K562 (cell line): Measurements from ENCODE around the gene ABCG1. TPM values are rescaled to one million over a fixed set of nuclear protein-coding genes. Genes with fewer than 3 reads are reported as not detected.

ENCODE experiments used
- ATAC-seq: fragments of 200-7000 bp; cut with Tn5 transposase; 3 replicates; pipeline ENCODE4 v1.9.1; 2020; ENCODE audit warnings: moderate library complexity
- BruUV-seq: library from RNA; stranded (reverse); fragments of 400-500 nt; replicated peaks from 2 replicates; lab custom pipeline; 2021; lab: Mats Ljungman, UMichigan
- CTCF ChIA-PET: fragments of 300-600 bp; formaldehyde crosslinking; extraction: SDS; loops from one replicate; lab custom pipeline; 2021; ENCODE audit warnings: low intra/inter-chr PET ratio; lab: Yijun Ruan, JAX
- POLR2A ChIA-PET: fragments of 300-600, 350-650 bp; sonication (Branson Sonifier 250); formaldehyde crosslinking; extraction: SDS; loops from one replicate; lab custom pipeline; 2021; ENCODE audit warnings: antibody characterized with exemption, inconsistent platforms; lab: Yijun Ruan, JAX
- DNase-seq, 4 experiments: peaks; one replicate each; pipeline versions ENCODE4 v3.0.0 to v3.0.0-alpha.2; 2011 to 2018; ENCODE audit warnings: low spot score in 3 of 4, mixed read lengths in 3 of 4; ENCODE audit errors: extremely low read depth in 1 of 4
- FAIRE-seq: peaks from 2 replicates; lab custom pipeline; 2011; peaks lifted over from hg19 to GRCh38; lab: Jason Lieb, UNC
- H2AFZ ChIP-seq: 2 replicates; pipeline ENCODE4 v1.6.0; 2011; ENCODE audit warnings: low read depth, low read length, control low read depth, inconsistent platforms
- H3K27ac ChIP-seq: fragments of 200-600 bp; 3 replicates; pipeline ENCODE4 v1.8.0; 2011; ENCODE audit warnings: low read depth, mild to moderate bottlenecking, control low read depth, inconsistent platforms, low read length, moderate library complexity, mixed read lengths; ENCODE audit errors: extremely low read depth
- H3K27me3 ChIP-seq, 2 experiments: fragments of 300-600 bp in 1 of 2; 2 replicates in 1 of 2; 3 replicates in 1 of 2; pipeline versions ENCODE4 v1.6.0 to v1.8.0; 2011; ENCODE audit warnings: inconsistent platforms in 2 of 2, low read length in 2 of 2, mild to moderate bottlenecking in 1 of 2, mixed read lengths in 1 of 2, moderate library complexity in 1 of 2; ENCODE audit not compliant: control insufficient read depth in 2 of 2, insufficient read depth in 2 of 2
- H3K36me3 ChIP-seq: fragments of 300-600 bp; 3 replicates; pipeline ENCODE4 v1.8.0; 2011; ENCODE audit warnings: mild to moderate bottlenecking, low read length, inconsistent platforms; ENCODE audit not compliant: control insufficient read depth, insufficient read depth
- H3K4me1 ChIP-seq, 2 experiments: fragments of 200-600 bp in 1 of 2; replicated peaks in 1 of 2; 2 replicates in 1 of 2; 3 replicates in 1 of 2; pipeline versions ENCODE4 v1.5.1 to v1.8.0; 2011; ENCODE audit warnings: inconsistent platforms in 2 of 2, low read length in 2 of 2, mild to moderate bottlenecking in 1 of 2, mixed read lengths in 1 of 2, moderate library complexity in 1 of 2; ENCODE audit not compliant: control insufficient read depth in 2 of 2, insufficient read depth in 2 of 2
- H3K4me2 ChIP-seq: 2 replicates; pipeline ENCODE4 v1.6.1; 2011; ENCODE audit warnings: low read length, control low read depth, inconsistent platforms, mixed read lengths; ENCODE audit not compliant: insufficient read depth
- H3K4me3 ChIP-seq: fragments of 200-600 bp; sonication (generic), shearing (Covaris generic); 2 replicates; pipeline ENCODE4 v1.5.1; 2016; ENCODE audit warnings: control low read depth, inconsistent platforms
- H3K79me2 ChIP-seq: fragments of 200-600 bp; 3 replicates; pipeline ENCODE4 v1.8.0; 2011; ENCODE audit warnings: low read length, inconsistent platforms; ENCODE audit not compliant: control insufficient read depth, insufficient read depth
- H3K9ac ChIP-seq, 2 experiments: 2 replicates each; pipeline versions ENCODE4 v1.6.0 to v1.6.1; 2011; ENCODE audit warnings: low read depth in 2 of 2, low read length in 2 of 2, control low read depth in 1 of 2, inconsistent platforms in 1 of 2, mild to moderate bottlenecking in 1 of 2, mixed read lengths in 1 of 2; ENCODE audit not compliant: insufficient read depth in 1 of 2
- H3K9me1 ChIP-seq: one replicate; pipeline ENCODE4 v1.6.0; 2011; ENCODE audit warnings: inconsistent platforms, mild to moderate bottlenecking, low read length, moderate library complexity; ENCODE audit not compliant: control insufficient read depth, insufficient read depth
- H3K9me3 ChIP-seq: replicated peaks from 2 replicates; pipeline ENCODE4 v1.5.1; 2011; ENCODE audit warnings: low read depth, low read length, inconsistent platforms; ENCODE audit not compliant: control insufficient read depth, insufficient read depth
- H4K20me1 ChIP-seq: replicated peaks from 2 replicates; pipeline ENCODE4 v1.6.1; 2011; ENCODE audit warnings: low read length, inconsistent platforms, mixed read lengths; ENCODE audit not compliant: control insufficient read depth, insufficient read depth
- GABPA ChIP-seq: fragments of 200-800 bp; sonication (Bioruptor generic); conservative IDR thresholded peaks from 2 replicates; pipeline ENCODE4 v1.6.1; 2016; ENCODE audit warnings: low read depth, missing genetic modification characterization, missing compliant biosample characterization
- HMG20B ChIP-seq: fragments of 250-450 bp; sonication (Bioruptor Pico); IDR thresholded peaks from 2 replicates; pipeline ENCODE4 v1.5.0; 2021; ENCODE audit warnings: mild to moderate bottlenecking
- ILF3 ChIP-seq: fragments of 450-650 bp; IDR thresholded peaks from 2 replicates; pipeline ENCODE4 v1.6.1; 2018; ENCODE audit warnings: antibody characterized with exemption, mild to moderate bottlenecking, moderate library complexity, borderline replicate concordance
- NCOA1 ChIP-seq: fragments of 450-650 bp; IDR thresholded peaks from 2 replicates; pipeline ENCODE4 v1.6.1; 2016; ENCODE audit warnings: low read depth
- PHF21A ChIP-seq: fragments of 450-650 bp; IDR thresholded peaks from 2 replicates; pipeline ENCODE4 v1.6.1; 2017; ENCODE audit warnings: low read depth, borderline replicate concordance
- ZNF146 ChIP-seq: IDR thresholded peaks from one replicate; pipeline ENCODE4 v1.6.1; 2018; ENCODE audit warnings: missing compliant biosample characterization; ENCODE audit not compliant: unreplicated experiment
- ZNF347 ChIP-seq: fragments of 450-650 bp; formaldehyde crosslinking; IDR thresholded peaks from 2 replicates; pipeline ENCODE4 v1.4.0; 2020; ENCODE audit warnings: low read depth, mild to moderate bottlenecking, moderate library complexity
- ZNF586 ChIP-seq: fragments of 450-650 bp; formaldehyde crosslinking; conservative IDR thresholded peaks from 2 replicates; pipeline ENCODE4 v1.4.0; 2020; ENCODE audit warnings: mild to moderate bottlenecking, moderate library complexity
- WGBS: fragments of 100-300 bp; shearing (Covaris generic); methylation state at CpG from one replicate; pipeline ENCODE4 v1.1.6; 2016; ENCODE audit warnings: low coverage, mixed read lengths; ENCODE audit not compliant: insufficient coverage; ENCODE audit errors: missing lambda C conversion rate; 5-methylcytosine and 5-hydroxymethylcytosine counted together
- in situ Hi-C: fragments of 300-500 bp; cut with MboI; formaldehyde crosslinking; loops from 4 replicates; pipeline ENCODE4 v1.15.0; 2018; ENCODE audit warnings: inconsistent platforms, mixed read lengths
- intact Hi-C: fragments of 100-400 bp; cut with micrococcal nuclease; formaldehyde crosslinking; loops from 2 replicates; pipeline ENCODE4 v1.14.2; 2022
- polyA plus RNA-seq, 8 experiments: library from polyadenylated mRNA; depleted of rRNA in 4 of 8; stranded (reverse) in 5 of 8; unstranded in 3 of 8; fragments of >200 nt; fragmentation: Nextera tagmentation in 2 of 8; fragmentation: Illumina TruSeq in 1 of 8; extraction: Ambion mirVana in 2 of 8; extraction: Trizol in 1 of 8; gene quantifications; 2 replicates each; pipeline versions ENCODE4 v1.2.1 to v1.2.3, GENCODE V29; 2011 to 2014; ENCODE audit warnings: inconsistent platforms in 1 of 8, missing spikeins in 1 of 8
- total RNA-seq, 7 experiments: library from RNA; depleted of rRNA in 6 of 7; stranded (reverse); fragments of >200 nt in 6 of 7; fragmentation: Illumina TruSeq in 2 of 7; extraction: Trizol in 2 of 7; gene quantifications; 2 replicates each; pipeline versions ENCODE4 v1.2.1 to v1.2.3, GENCODE V29; 2011 to 2021; ENCODE audit warnings: low replicate concordance in 1 of 7
- TF ChIP-seq, protein P1 (sequence below): fragments of 150-350 bp; conservative IDR thresholded peaks from 2 replicates; pipeline ENCODE4 v1.6.1; 2014; ENCODE audit warnings: low read length
- TF ChIP-seq, protein P2 (sequence below), 2 experiments: fragments of 450-650 bp in 1 of 2; sonication (generic) in 1 of 2; formaldehyde crosslinking in 1 of 2; IDR thresholded peaks in 1 of 2; conservative IDR thresholded peaks in 1 of 2; 2 replicates each; pipeline versions ENCODE4 v1.6.1 to v1.8.1; 2016 to 2023; ENCODE audit warnings: mild to moderate bottlenecking in 2 of 2, moderate library complexity in 2 of 2, inconsistent platforms in 1 of 2, missing genetic modification reagents in 1 of 2
- TF ChIP-seq, protein P3 (sequence below), 2 experiments: fragments of 450-650 bp in 1 of 2; IDR thresholded peaks; 2 replicates each; pipeline ENCODE4 v1.6.1; 2011 to 2017; ENCODE audit warnings: low read depth in 2 of 2, antibody characterized with exemption in 1 of 2, borderline replicate concordance in 1 of 2, low read length in 1 of 2, mild to moderate bottlenecking in 1 of 2, mixed read lengths in 1 of 2; ENCODE audit not compliant: control insufficient read depth in 1 of 2
- TF ChIP-seq, protein P4 (sequence below): fragments of 250-450 bp; sonication (Bioruptor Pico); IDR thresholded peaks from 2 replicates; pipeline ENCODE4 v1.8.0; 2021; ENCODE audit warnings: moderate library complexity, mild to moderate bottlenecking, inconsistent platforms

Gene ABCG1
- total and polyA plus RNA-seq, 9 of the 15 experiments (the other 6 are each of a cell fraction or from before 2014, with no cell fraction given): 0.04 to 0.09 TPM; not detected in 7

- H3K27ac ChIP-seq: no peak overlapping the region
- H3K4me1 ChIP-seq: no peaks in the 10 kb centered on the region
- H2AFZ ChIP-seq: no peak overlapping the region
- ChIA-PET CTCF (no interaction called here), POLR2A (interaction anchor here (0.6 kb wide), 1 partner anchor 148 kb away, joined by 3 read pairs; no protein-coding TSS in a partner anchor)
- no peaks in the 10 kb centered on the region for H3K9me1 ChIP-seq
- no peaks in the 10 kb centered on the region for H3K79me2 ChIP-seq
- BruUV-seq: no TSS peak
- ATAC-seq: no peak
- DNase-seq: no peak
- no peaks in the 10 kb centered on the region for H3K36me3 ChIP-seq
- 2% methylated on average over 5 of the region's 5 CpGs for WGBS
- no peaks in the 10 kb centered on the region for H3K9me3 ChIP-seq
- no peak for FAIRE-seq
- intact Hi-C loops: no loop called here
- in situ Hi-C loops: no loop called here
- H4K20me1 ChIP-seq: no peaks in the 10 kb centered on the region
- H3K27me3 ChIP-seq: peaks cover 4 to 5% of the 10 kb centered on the region in 2 experiments; a peak in 2 of 5 replicates
- H3K4me2 ChIP-seq: no peak overlapping the region
- no peak overlapping the region for H3K4me3 ChIP-seq
- H3K9ac ChIP-seq: no peak overlapping the region
- TF ChIP-seq, protein P1, sequence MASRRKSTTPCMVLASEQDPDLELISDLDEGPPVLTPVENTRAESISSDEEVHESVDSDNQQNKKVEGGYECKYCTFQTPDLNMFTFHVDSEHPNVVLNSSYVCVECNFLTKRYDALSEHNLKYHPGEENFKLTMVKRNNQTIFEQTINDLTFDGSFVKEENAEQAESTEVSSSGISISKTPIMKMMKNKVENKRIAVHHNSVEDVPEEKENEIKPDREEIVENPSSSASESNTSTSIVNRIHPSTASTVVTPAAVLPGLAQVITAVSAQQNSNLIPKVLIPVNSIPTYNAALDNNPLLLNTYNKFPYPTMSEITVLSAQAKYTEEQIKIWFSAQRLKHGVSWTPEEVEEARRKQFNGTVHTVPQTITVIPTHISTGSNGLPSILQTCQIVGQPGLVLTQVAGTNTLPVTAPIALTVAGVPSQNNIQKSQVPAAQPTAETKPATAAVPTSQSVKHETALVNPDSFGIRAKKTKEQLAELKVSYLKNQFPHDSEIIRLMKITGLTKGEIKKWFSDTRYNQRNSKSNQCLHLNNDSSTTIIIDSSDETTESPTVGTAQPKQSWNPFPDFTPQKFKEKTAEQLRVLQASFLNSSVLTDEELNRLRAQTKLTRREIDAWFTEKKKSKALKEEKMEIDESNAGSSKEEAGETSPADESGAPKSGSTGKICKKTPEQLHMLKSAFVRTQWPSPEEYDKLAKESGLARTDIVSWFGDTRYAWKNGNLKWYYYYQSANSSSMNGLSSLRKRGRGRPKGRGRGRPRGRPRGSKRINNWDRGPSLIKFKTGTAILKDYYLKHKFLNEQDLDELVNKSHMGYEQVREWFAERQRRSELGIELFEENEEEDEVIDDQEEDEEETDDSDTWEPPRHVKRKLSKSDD: no peak
- TF ChIP-seq, protein P2, sequence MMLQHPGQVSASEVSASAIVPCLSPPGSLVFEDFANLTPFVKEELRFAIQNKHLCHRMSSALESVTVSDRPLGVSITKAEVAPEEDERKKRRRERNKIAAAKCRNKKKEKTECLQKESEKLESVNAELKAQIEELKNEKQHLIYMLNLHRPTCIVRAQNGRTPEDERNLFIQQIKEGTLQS (IDR thresholded peaks at IDR 0.05): no peak
- TF ChIP-seq, protein P2 (CRISPR knock-in tag; conservative IDR thresholded peaks at IDR 0.05): no peak
- TF ChIP-seq ZNF146 (CRISPR knock-in tag) (no peak), HMG20B (CRISPR knock-in tag) (no peak), NCOA1 (no peak), PHF21A (no peak), ZNF347 (CRISPR knock-in tag) (no peak), ILF3 (no peak), ZNF586 (CRISPR knock-in tag) (no peak), GABPA (tag) (no peak)
- TF ChIP-seq, protein P3, sequence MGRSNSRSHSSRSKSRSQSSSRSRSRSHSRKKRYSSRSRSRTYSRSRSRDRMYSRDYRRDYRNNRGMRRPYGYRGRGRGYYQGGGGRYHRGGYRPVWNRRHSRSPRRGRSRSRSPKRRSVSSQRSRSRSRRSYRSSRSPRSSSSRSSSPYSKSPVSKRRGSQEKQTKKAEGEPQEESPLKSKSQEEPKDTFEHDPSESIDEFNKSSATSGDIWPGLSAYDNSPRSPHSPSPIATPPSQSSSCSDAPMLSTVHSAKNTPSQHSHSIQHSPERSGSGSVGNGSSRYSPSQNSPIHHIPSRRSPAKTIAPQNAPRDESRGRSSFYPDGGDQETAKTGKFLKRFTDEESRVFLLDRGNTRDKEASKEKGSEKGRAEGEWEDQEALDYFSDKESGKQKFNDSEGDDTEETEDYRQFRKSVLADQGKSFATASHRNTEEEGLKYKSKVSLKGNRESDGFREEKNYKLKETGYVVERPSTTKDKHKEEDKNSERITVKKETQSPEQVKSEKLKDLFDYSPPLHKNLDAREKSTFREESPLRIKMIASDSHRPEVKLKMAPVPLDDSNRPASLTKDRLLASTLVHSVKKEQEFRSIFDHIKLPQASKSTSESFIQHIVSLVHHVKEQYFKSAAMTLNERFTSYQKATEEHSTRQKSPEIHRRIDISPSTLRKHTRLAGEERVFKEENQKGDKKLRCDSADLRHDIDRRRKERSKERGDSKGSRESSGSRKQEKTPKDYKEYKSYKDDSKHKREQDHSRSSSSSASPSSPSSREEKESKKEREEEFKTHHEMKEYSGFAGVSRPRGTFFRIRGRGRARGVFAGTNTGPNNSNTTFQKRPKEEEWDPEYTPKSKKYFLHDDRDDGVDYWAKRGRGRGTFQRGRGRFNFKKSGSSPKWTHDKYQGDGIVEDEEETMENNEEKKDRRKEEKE (IDR thresholded peaks at IDR 0.05; ENCODE audit: borderline replicate concordance in 1 of 2, control insufficient read depth in 1 of 2, low read depth in 2 of 2, low read length in 1 of 2): no peak
- TF ChIP-seq, protein P4, sequence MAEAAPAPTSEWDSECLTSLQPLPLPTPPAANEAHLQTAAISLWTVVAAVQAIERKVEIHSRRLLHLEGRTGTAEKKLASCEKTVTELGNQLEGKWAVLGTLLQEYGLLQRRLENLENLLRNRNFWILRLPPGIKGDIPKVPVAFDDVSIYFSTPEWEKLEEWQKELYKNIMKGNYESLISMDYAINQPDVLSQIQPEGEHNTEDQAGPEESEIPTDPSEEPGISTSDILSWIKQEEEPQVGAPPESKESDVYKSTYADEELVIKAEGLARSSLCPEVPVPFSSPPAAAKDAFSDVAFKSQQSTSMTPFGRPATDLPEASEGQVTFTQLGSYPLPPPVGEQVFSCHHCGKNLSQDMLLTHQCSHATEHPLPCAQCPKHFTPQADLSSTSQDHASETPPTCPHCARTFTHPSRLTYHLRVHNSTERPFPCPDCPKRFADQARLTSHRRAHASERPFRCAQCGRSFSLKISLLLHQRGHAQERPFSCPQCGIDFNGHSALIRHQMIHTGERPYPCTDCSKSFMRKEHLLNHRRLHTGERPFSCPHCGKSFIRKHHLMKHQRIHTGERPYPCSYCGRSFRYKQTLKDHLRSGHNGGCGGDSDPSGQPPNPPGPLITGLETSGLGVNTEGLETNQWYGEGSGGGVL: no peak
Measured at GRCh38 chr21:42208801-42209490, 10.0 kb upstream of the ABCG1 start.
